AG04449 (cell line): Measurements from ENCODE around the gene MAST4.
A peak's percentile ranks its signal among the peaks of the same experiment; 100 is the strongest.

Experiments used
- CTCF ChIA-PET: fragments of 350-600 bp; formaldehyde crosslinking; extraction: SDS; loops from one replicate; lab custom pipeline; 2021; ENCODE audit warnings: antibody characterized with exemption; lab: Yijun Ruan, JAX
- POLR2A ChIA-PET: fragments of 400-600, 350-600 bp; formaldehyde crosslinking; extraction: SDS; loops from one replicate; lab custom pipeline; 2020; ENCODE audit warnings: antibody characterized with exemption, inconsistent platforms; lab: Yijun Ruan, JAX
- DNase-seq: peaks from one replicate; pipeline ENCODE4 v3.0.0-alpha.2; 2010; ENCODE audit warnings: low read depth, low spot score
- H3K4me3 ChIP-seq: 2 replicates; pipeline ENCODE4 v1.5.1; 2011; ENCODE audit warnings: low read depth, mild to moderate bottlenecking, control low read depth, low read length
- TF ChIP-seq, protein P1 (sequence below): IDR thresholded peaks from one replicate; pipeline ENCODE4 v1.5.1; 2011; ENCODE audit warnings: mild to moderate bottlenecking, moderate library complexity, low read length, control low read depth, inconsistent platforms; ENCODE audit not compliant: insufficient read depth; ENCODE audit errors: missing control alignments

The MAST4 gene

GRCh38 chr5:67156976-67157583 lies 560.9 kb downstream of the MAST4 start:
- H3K4me3 ChIP-seq, result no peak overlapping the region
- CTCF ChIA-PET, result interaction anchor here (0.6 to 15.0 kb wide), 18 partner anchors 11 to 1115 kb away, joined by 3 to 183 read pairs (median 3); no protein-coding TSS in a partner anchor
- POLR2A ChIA-PET, result no interaction called here
- TF ChIP-seq, protein P1, sequence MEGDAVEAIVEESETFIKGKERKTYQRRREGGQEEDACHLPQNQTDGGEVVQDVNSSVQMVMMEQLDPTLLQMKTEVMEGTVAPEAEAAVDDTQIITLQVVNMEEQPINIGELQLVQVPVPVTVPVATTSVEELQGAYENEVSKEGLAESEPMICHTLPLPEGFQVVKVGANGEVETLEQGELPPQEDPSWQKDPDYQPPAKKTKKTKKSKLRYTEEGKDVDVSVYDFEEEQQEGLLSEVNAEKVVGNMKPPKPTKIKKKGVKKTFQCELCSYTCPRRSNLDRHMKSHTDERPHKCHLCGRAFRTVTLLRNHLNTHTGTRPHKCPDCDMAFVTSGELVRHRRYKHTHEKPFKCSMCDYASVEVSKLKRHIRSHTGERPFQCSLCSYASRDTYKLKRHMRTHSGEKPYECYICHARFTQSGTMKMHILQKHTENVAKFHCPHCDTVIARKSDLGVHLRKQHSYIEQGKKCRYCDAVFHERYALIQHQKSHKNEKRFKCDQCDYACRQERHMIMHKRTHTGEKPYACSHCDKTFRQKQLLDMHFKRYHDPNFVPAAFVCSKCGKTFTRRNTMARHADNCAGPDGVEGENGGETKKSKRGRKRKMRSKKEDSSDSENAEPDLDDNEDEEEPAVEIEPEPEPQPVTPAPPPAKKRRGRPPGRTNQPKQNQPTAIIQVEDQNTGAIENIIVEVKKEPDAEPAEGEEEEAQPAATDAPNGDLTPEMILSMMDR, result peak; percentile 65
- DNase-seq, result no peak

DNA sequence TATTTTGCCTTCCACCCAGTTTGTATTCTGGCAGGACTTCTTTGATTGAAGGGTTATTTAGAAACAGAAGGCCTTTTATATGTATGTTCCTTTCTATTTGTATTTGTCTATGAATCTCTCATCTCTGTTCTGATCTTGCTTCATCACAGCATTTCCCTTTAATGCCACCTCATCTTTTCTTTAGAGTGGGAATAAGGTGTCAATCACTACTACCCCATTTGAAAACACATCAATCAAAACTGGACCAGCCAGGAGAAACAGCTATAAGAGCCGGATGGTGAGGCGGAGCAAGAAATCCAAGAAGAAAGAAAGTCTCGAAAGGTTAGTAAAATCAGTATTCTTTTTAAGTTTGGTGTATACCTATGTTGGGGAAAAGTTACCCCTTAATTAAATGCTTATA lies 564.1 kb downstream of the MAST4 start:
- DNase-seq, result no peak
- POLR2A ChIA-PET, result no interaction called here
- TF ChIP-seq, protein P1, result no peak
- CTCF ChIA-PET, result interaction anchor here (0.9 to 15.0 kb wide), 3 partner anchors 10 to 345 kb away, joined by 3 to 183 read pairs (median 13); no protein-coding TSS in a partner anchor
- H3K4me3 ChIP-seq, result no peak overlapping the region

DNA sequence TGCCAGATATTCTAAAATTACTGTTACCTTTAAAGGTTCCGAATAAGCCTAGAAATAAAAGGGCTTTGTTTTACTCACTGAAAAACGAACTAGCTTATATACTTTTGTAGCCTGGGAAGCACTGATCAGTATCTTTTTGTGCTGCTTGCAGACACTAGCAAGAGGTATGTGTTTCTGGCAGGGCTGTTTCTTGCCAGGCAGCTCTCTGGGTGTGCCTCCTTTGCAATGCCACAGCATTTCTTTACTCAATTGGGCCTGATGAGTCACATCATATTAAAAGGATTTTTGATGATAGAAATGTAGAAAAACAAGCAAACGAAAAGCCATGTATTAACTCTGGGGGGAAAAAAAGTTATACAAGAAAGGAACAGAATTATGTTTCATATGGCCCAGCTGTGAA lies 564.8 kb downstream of the MAST4 start:
- TF ChIP-seq, protein P1, result no peak
- CTCF ChIA-PET, result interaction anchor here (0.8 to 15.0 kb wide), 5 partner anchors 11 to 348 kb away, joined by 3 to 183 read pairs (median 4); no protein-coding TSS in a partner anchor
- H3K4me3 ChIP-seq, result no peak overlapping the region
- POLR2A ChIA-PET, result no interaction called here
- DNase-seq, result peak; percentile 41

DNA sequence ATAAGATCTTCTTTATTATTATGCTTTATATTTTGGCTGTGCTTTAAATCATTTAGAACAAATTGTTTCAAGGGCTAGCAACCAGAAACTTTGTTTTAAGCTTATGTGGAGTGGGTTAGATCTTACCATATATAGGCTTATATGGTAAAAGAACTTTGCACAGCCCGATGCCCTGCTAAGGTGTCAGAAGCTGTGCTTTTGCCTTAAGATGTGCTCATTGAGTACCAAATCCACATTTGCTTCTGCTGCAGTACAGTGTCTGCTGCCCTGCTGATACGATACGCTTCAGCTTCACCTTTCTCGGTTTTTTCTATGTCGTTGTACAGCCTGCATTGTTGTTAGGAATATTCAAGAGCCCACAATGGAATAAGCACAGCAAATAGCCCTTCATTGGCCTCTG lies 565.6 kb downstream of the MAST4 start:
- TF ChIP-seq, protein P1, result no peak
- DNase-seq, result no peak
- ChIA-PET POLR2A (no interaction called here), CTCF (interaction anchor here (0.8 to 15.0 kb wide), 6 partner anchors 12 to 348 kb away, joined by 3 to 183 read pairs (median 4); no protein-coding TSS in a partner anchor)
- H3K4me3 ChIP-seq, result no peak overlapping the region

DNA sequence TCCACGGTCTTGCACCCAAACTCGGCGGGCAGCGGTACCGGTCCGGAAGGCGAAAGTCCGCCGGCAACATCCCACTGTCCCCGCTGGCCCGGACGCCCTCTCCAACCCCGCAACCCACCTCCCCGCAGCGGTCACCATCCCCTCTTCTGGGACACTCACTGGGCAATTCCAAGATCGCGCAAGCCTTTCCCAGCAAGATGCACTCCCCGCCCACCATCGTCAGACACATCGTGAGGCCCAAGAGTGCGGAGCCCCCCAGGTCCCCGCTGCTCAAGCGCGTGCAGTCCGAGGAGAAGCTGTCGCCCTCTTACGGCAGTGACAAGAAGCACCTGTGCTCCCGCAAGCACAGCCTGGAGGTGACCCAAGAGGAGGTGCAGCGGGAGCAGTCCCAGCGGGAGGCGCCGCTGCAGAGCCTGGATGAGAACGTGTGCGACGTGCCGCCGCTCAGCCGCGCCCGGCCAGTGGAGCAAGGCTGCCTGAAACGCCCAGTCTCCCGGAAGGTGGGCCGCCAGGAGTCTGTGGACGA lies 567.1 kb downstream of the MAST4 start:
- TF ChIP-seq, protein P1, result no peak
- POLR2A ChIA-PET, result no interaction called here
- CTCF ChIA-PET, result interaction anchor here (0.8 to 15.0 kb wide), 6 partner anchors 14 to 1090 kb away, joined by 3 to 183 read pairs (median 4); no protein-coding TSS in a partner anchor

More for the DNA sequence above, 567.1 kb downstream of the MAST4 start:
- H3K4me3 ChIP-seq, result no peak overlapping the region
- no peak for DNase-seq
